ENCODE results near the gene MASP1.

Gene MASP1, protein sequence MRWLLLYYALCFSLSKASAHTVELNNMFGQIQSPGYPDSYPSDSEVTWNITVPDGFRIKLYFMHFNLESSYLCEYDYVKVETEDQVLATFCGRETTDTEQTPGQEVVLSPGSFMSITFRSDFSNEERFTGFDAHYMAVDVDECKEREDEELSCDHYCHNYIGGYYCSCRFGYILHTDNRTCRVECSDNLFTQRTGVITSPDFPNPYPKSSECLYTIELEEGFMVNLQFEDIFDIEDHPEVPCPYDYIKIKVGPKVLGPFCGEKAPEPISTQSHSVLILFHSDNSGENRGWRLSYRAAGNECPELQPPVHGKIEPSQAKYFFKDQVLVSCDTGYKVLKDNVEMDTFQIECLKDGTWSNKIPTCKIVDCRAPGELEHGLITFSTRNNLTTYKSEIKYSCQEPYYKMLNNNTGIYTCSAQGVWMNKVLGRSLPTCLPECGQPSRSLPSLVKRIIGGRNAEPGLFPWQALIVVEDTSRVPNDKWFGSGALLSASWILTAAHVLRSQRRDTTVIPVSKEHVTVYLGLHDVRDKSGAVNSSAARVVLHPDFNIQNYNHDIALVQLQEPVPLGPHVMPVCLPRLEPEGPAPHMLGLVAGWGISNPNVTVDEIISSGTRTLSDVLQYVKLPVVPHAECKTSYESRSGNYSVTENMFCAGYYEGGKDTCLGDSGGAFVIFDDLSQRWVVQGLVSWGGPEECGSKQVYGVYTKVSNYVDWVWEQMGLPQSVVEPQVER

DNA sequence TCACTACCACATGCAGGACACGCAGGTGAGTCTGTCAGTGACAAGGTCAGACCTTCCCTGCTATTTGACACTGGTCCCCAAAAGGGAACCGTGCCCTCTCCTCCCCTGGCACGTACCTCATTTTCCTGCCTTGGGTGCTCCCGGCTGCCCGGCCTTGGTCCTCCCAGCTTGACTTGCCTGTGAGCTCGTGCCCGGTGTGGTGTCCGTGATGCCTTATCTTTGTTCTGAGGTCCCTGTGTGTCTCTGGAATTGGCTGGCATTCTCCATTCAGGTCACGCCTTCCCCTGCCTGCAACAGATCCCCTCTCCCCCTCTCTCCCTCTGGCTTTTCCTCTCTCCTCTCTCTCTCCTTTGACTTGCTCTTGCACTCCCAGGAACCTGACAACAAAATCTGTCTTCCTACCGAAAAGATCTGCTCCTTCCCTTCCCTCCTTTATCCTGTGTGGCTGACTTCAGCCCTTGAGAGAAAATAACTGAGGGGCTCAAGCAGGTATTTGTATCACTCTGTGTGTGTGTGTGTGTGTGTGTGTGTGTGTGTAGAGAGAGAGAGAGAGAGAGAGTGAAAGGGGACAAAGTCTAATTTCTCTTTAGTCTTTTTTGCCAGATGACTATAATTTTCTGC, at the start of gene MASP1:
Gene MASP1, minus strand, starts transcription at position 226 of the 621 bp plus-strand sequence. Its CDS starts 105 bp downstream, at position 121.
- H3K27ac ChIP-seq, result no peak within 1 kb of the TSS
- TF ChIP-seq, protein P1, sequence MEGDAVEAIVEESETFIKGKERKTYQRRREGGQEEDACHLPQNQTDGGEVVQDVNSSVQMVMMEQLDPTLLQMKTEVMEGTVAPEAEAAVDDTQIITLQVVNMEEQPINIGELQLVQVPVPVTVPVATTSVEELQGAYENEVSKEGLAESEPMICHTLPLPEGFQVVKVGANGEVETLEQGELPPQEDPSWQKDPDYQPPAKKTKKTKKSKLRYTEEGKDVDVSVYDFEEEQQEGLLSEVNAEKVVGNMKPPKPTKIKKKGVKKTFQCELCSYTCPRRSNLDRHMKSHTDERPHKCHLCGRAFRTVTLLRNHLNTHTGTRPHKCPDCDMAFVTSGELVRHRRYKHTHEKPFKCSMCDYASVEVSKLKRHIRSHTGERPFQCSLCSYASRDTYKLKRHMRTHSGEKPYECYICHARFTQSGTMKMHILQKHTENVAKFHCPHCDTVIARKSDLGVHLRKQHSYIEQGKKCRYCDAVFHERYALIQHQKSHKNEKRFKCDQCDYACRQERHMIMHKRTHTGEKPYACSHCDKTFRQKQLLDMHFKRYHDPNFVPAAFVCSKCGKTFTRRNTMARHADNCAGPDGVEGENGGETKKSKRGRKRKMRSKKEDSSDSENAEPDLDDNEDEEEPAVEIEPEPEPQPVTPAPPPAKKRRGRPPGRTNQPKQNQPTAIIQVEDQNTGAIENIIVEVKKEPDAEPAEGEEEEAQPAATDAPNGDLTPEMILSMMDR (IDR thresholded peaks at IDR 0.05), result no peak
- no peak for TF ChIP-seq ZFX (IDR thresholded peaks at IDR 0.05; ENCODE audit: borderline replicate concordance)

DNA sequence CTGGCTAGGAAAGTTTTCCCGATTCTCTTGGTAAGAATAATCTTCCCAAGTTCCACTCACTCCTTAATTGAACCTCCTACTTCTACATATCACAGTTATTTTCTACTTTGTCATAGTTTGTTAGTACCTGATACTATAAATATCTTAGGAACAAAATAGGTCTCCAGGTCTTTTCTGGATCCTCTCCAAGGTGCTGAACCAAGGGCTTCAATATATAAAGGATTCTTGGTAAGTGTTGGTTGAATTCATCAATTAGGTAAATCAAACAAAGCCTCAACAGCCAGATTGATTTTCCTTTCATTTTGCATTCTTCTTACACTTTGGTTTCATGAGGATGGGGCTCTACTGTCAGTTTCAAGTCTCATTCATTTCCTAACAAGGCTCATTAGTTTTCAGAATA, 49.0 kb upstream of the MASP1 start:
- no peak overlapping the region for H3K27ac ChIP-seq
- TF ChIP-seq, protein P1 (IDR thresholded peaks at IDR 0.05), result no peak

DNA sequence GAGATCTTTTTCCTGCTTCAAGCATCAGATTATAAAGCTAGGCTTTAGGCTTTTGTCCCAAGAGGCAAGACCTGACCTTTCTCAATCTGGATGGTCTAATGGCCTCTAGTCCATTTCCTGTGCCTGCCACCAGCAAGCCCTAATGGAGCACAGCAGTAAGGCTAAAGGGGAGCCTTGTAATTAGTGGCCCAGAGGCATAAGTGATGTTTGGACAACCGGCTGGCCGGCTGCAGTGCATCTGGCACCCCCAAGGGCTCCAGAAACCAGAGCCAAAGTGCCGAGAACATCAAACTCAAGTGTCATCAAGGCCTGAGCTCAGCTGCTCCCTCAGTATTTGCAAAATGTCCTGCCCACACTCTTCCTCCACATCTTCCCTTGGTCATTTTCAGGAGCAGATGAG, 44.8 kb upstream of the MASP1 start:
- no peak overlapping the region for H3K27ac ChIP-seq
- TF ChIP-seq, protein P1 (IDR thresholded peaks at IDR 0.05), result no peak
- no peak for TF ChIP-seq ZFX (IDR thresholded peaks at IDR 0.05; ENCODE audit: borderline replicate concordance)

DNA sequence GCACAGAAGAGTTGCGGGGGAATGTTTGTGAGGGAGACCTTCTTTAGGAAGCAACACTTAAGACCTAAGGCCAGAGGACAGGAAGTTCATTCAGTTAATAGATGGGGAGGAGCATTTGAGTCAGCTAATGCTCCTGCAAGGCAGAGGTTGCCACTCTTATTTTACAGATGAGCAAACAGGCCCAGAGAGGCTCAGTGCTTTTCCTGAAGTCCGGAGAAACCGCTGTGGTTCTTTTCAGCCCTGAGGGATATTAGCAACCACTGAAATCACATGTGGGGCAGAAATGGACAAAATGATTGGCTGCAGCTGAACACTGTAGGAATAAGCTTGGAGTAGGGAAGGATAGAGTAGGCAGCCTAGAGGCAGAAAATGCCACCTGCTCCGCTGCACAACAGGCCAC, 43.4 kb upstream of the MASP1 start:
- TF ChIP-seq, protein P1 (IDR thresholded peaks at IDR 0.05), result no peak
- TF ChIP-seq ZFX (IDR thresholded peaks at IDR 0.05; ENCODE audit: borderline replicate concordance), result no peak
- no peak overlapping the region for H3K27ac ChIP-seq

DNA sequence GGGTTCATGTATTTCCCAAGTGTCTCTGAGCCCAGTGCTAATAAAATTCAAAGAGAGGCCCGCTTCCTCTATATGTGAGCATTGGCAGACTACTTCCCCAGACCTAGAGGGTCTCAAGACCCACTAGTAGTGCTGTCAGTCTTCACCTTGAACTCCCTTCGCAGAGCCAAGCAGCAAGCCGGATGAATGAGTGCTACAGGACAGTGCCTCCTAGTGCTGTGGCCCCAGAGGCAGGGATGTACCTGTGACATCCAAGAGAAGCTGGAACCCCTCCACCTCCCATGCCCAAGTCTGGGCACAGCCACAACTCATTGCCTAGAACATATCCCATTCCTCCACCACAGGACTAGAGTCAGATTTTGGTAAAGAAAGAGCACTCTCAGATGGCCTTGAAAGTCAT, 37.2 kb upstream of the MASP1 start:
- H3K27ac ChIP-seq, result no peak overlapping the region
- TF ChIP-seq ZFX (IDR thresholded peaks at IDR 0.05; ENCODE audit: borderline replicate concordance), result no peak
- TF ChIP-seq, protein P1 (IDR thresholded peaks at IDR 0.05), result no peak

DNA sequence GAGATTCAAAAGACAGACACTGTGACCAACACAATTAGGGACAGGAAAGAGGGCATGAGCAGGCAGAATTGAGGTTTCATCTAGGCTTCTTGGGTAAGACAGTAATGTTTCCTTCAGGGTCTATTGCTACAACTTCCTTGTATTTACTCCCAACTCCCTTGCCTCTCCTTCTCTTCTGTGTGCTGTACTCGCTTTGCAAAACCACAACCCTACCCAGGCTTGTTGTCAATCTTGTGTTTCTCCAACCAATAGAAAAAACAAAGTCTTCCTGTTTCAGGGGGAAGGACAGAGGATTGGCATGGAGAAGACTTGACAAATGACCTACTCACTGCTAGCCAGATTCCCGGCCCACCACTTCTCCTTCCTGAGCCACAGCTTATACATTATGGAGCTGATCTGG, 36.3 kb upstream of the MASP1 start:
- no peak for TF ChIP-seq ZFX (IDR thresholded peaks at IDR 0.05; ENCODE audit: borderline replicate concordance)
- TF ChIP-seq, protein P1 (IDR thresholded peaks at IDR 0.05), result no peak
- no peak overlapping the region for H3K27ac ChIP-seq
